ENCODE data around the gene POP5.

POP5 gene

DNA sequence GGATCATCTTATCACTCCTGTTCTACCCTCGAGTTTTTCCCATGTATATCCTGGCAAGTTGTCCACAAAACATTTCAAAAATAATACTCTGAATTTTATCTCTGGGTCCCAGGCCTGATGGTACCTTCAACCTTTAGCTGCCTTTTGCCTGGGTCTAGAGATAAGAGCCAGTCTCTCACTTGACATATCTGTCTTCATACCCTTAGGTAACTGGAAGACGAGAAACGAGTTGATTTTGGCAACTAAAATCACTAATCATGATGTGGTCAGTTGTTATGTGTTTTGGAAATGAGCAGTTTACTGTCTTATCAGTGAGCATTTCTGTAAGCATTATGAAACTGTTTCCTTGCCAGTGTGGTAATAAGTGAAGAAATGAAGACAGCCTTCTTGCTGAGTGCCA lies 40.8 kb downstream of the POP5 start:
- no peak overlapping the region for H3K9ac ChIP-seq (ENCODE audit: low read length)
- no peaks in the 10 kb centered on the region for H3K9me2 ChIP-seq (ENCODE audit: low read depth, low read length)
- peaks cover 91% of the 10 kb centered on the region for H3K79me2 ChIP-seq (ENCODE audit: insufficient read depth, low read length)
- H3K36me3 ChIP-seq (ENCODE audit: insufficient read depth, low read length) = peaks cover 75% of the 10 kb centered on the region
- no peaks in the 10 kb centered on the region for H3K27me3 ChIP-seq (ENCODE audit: insufficient read depth, low read length)
- no peaks in the 10 kb centered on the region for H3K9me3 ChIP-seq (ENCODE audit: low read length)
- no peaks in the 10 kb centered on the region for H3F3A ChIP-seq (ENCODE audit: insufficient read depth, low read length)
- TF ChIP-seq EZH2 (IDR thresholded peaks at IDR 0.05; ENCODE audit: borderline replicate concordance, low read length) = no peak
- TF ChIP-seq, protein P1, sequence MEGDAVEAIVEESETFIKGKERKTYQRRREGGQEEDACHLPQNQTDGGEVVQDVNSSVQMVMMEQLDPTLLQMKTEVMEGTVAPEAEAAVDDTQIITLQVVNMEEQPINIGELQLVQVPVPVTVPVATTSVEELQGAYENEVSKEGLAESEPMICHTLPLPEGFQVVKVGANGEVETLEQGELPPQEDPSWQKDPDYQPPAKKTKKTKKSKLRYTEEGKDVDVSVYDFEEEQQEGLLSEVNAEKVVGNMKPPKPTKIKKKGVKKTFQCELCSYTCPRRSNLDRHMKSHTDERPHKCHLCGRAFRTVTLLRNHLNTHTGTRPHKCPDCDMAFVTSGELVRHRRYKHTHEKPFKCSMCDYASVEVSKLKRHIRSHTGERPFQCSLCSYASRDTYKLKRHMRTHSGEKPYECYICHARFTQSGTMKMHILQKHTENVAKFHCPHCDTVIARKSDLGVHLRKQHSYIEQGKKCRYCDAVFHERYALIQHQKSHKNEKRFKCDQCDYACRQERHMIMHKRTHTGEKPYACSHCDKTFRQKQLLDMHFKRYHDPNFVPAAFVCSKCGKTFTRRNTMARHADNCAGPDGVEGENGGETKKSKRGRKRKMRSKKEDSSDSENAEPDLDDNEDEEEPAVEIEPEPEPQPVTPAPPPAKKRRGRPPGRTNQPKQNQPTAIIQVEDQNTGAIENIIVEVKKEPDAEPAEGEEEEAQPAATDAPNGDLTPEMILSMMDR (IDR thresholded peaks at IDR 0.05; ENCODE audit: low read length) = no peak
- no peak overlapping the region for H3K27ac ChIP-seq (ENCODE audit: low read depth, low read length, poor library complexity, severe bottlenecking)
- H3K4me3 ChIP-seq (ENCODE audit: low read depth, low read length, poor library complexity, severe bottlenecking) = no peak overlapping the region
- no peak overlapping the region for H3K4me2 ChIP-seq (ENCODE audit: low read length)
- H3K4me1 ChIP-seq (ENCODE audit: insufficient read depth, low read length, severe bottlenecking) = peaks cover 40% of the 10 kb centered on the region
- no peak overlapping the region for H2AFZ ChIP-seq (ENCODE audit: low read length)
- no peaks in the 10 kb centered on the region for H4K20me1 ChIP-seq (ENCODE audit: insufficient read depth, low read length)

DNA sequence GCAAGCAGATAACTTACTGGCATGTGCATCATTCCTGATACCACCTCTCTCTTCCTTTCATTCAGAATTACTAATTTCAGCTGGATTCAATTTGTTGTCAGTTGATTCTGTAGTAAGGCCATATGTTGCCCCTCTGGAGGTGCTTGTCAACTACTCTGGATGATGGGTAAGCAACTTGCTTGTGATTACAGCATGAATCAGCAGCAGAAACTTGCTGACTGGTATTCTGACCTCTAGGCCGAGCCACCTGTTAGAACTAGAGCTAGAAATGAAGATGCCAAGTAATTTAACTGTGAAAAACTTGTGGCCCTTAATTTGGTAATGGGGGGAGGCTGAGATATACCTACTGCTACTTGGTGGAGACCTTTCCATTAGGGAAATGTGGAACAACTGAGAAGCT lies 41.9 kb downstream of the POP5 start:
- no peaks in the 10 kb centered on the region for H3F3A ChIP-seq (ENCODE audit: insufficient read depth, low read length)
- peak overlapping the region; percentile 75 for H3K27ac ChIP-seq (ENCODE audit: low read depth, low read length, poor library complexity, severe bottlenecking)
- no peaks in the 10 kb centered on the region for H3K9me3 ChIP-seq (ENCODE audit: low read length)
- H3K4me3 ChIP-seq (ENCODE audit: low read depth, low read length, poor library complexity, severe bottlenecking) = peak overlapping the region; percentile 90
- no peak for TF ChIP-seq EZH2 (IDR thresholded peaks at IDR 0.05; ENCODE audit: borderline replicate concordance, low read length)
- TF ChIP-seq, protein P1 (IDR thresholded peaks at IDR 0.05; ENCODE audit: low read length) = no peak
- no peaks in the 10 kb centered on the region for H4K20me1 ChIP-seq (ENCODE audit: insufficient read depth, low read length)
- peak overlapping the region; percentile 96 for H3K4me2 ChIP-seq (ENCODE audit: low read length)
- peaks cover 68% of the 10 kb centered on the region for H3K36me3 ChIP-seq (ENCODE audit: insufficient read depth, low read length)
- no peaks in the 10 kb centered on the region for H3K9me2 ChIP-seq (ENCODE audit: low read depth, low read length)
- H3K9ac ChIP-seq (ENCODE audit: low read length) = peak overlapping the region; percentile 88; the same call in 1 of the 2 replicates
- no peak overlapping the region for H2AFZ ChIP-seq (ENCODE audit: low read length)
- peaks cover 91% of the 10 kb centered on the region for H3K79me2 ChIP-seq (ENCODE audit: insufficient read depth, low read length)
- H3K27me3 ChIP-seq (ENCODE audit: insufficient read depth, low read length) = no peaks in the 10 kb centered on the region
- H3K4me1 ChIP-seq (ENCODE audit: insufficient read depth, low read length, severe bottlenecking) = peaks cover 40% of the 10 kb centered on the region

- H3K9ac ChIP-seq (ENCODE audit: low read length) = peak overlapping the region; percentile 88
- H3K4me3 ChIP-seq (ENCODE audit: low read depth, low read length, poor library complexity, severe bottlenecking) = peak overlapping the region; percentile 90
- TF ChIP-seq EZH2 (IDR thresholded peaks at IDR 0.05; ENCODE audit: borderline replicate concordance, low read length) = no peak
- TF ChIP-seq, protein P1 (IDR thresholded peaks at IDR 0.05; ENCODE audit: low read length) = no peak
- no peaks in the 10 kb centered on the region for H3K9me2 ChIP-seq (ENCODE audit: low read depth, low read length)
- H3K9me3 ChIP-seq (ENCODE audit: low read length) = no peaks in the 10 kb centered on the region
- no peak overlapping the region for H2AFZ ChIP-seq (ENCODE audit: low read length)
- no peaks in the 10 kb centered on the region for H4K20me1 ChIP-seq (ENCODE audit: insufficient read depth, low read length)
- peaks cover 43% of the 10 kb centered on the region for H3K4me1 ChIP-seq (ENCODE audit: insufficient read depth, low read length, severe bottlenecking)
- H3K36me3 ChIP-seq (ENCODE audit: insufficient read depth, low read length) = peaks cover 60% of the 10 kb centered on the region
- no peaks in the 10 kb centered on the region for H3F3A ChIP-seq (ENCODE audit: insufficient read depth, low read length)
- H3K27me3 ChIP-seq (ENCODE audit: insufficient read depth, low read length) = no peaks in the 10 kb centered on the region
- peak overlapping the region; percentile 96 for H3K4me2 ChIP-seq (ENCODE audit: low read length)
- peak overlapping the region; percentile 75 for H3K27ac ChIP-seq (ENCODE audit: low read depth, low read length, poor library complexity, severe bottlenecking)
- peaks cover 85% of the 10 kb centered on the region for H3K79me2 ChIP-seq (ENCODE audit: insufficient read depth, low read length)
Observed at GRCh38 chr12:120538281-120539156, 42.7 kb downstream of the POP5 start.
